ENCODE data around the gene STN1.

DNA sequence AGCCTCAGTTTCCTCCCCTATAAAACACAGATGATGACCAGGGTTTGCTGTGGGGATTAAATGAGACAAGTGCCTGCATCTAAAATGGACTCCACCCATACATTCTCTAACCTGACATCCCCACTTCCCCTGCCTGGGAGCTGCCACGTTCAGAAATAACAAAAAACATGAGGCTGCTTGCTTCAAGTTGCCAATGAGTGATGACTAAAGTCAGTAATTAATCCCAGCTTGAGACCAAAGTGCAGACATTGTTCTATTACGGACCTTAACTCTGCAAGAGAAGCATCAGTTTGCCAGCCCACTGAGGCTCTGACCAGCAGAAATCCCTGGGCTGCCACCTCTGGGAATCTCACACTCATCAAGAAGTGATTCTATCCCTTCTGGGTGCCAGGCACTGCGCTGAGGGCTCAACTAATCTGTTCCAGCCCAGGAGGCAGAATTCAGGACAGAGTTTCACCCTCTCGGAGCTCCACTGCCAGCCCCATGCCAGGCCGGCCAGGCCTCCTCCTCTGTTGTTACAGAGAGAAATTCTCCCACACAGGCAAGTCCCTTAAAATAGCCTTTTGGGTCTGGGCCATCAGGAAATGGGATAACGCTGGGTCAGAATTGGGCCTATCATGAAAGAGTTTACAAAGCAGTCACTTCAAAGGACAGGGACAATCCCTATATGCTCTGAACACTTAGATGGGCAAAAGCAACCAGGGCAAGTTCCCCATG lies 74.0 kb downstream of the STN1 start:
- TF ChIP-seq CTCF (IDR thresholded peaks at IDR 0.05) (no peak), POLR2AphosphoS5 (IDR thresholded peaks at IDR 0.05; ENCODE audit: low read depth, low read length) (no peak), TCF7L2 (IDR thresholded peaks at IDR 0.05; ENCODE audit: low read depth, low read length) (no peak), REST (IDR thresholded peaks at IDR 0.05; ENCODE audit: insufficient read depth in 1 of 2, low read depth in 2 of 2, low read length in 1 of 2) (no peak), SIN3A (IDR thresholded peaks at IDR 0.05; ENCODE audit: borderline replicate concordance, insufficient read depth, low read depth, low read length) (no peak)
